Endothelial cell of umbilical vein (primary cell): ENCODE results near the gene TOMM6. TPM values are rescaled to one million over a fixed set of nuclear protein-coding genes. Genes with fewer than 3 reads are reported as not detected.

Experiments
- BruUV-seq: library from RNA; stranded (reverse); fragments of 400-500 nt; replicated peaks from 2 replicates; lab custom pipeline; 2021; lab: Mats Ljungman, UMichigan
- CTCF ChIA-PET: fragments of 300-600, 350-600 bp; sonication (Branson Sonifier 250); formaldehyde crosslinking; loops from one replicate; lab custom pipeline; 2021; ENCODE audit warnings: antibody characterized with exemption, inconsistent platforms; lab: Charles Lee
- POLR2A ChIA-PET: fragments of 300-600, 350-600 bp; sonication (Branson Sonifier 250); formaldehyde crosslinking; loops from one replicate; lab custom pipeline; 2021; ENCODE audit warnings: antibody characterized with exemption, inconsistent platforms; lab: Charles Lee
- DNase-seq: peaks from one replicate; pipeline ENCODE4 v3.0.0-alpha.2; 2011; ENCODE audit warnings: low read depth, low spot score
- FAIRE-seq: peaks from 2 replicates; lab custom pipeline; 2011; peaks lifted over from hg19 to GRCh38; lab: Jason Lieb, UNC
- H2AFZ ChIP-seq: 2 replicates; pipeline ENCODE4 v1.6.0; 2012; ENCODE audit warnings: low read depth, low read length, control low read depth, inconsistent platforms
- H3K27ac ChIP-seq: 2 replicates; pipeline ENCODE4 v1.5.1; 2011; ENCODE audit warnings: low read depth, mild to moderate bottlenecking, control low read depth, low read length, moderate library complexity; ENCODE audit not compliant: insufficient read depth
- H3K27me3 ChIP-seq, 2 experiments: 2 replicates each; pipeline versions ENCODE4 v1.6.0 to v1.6.1; 2011; ENCODE audit warnings: low read length in 2 of 2, mixed read lengths in 1 of 2; ENCODE audit not compliant: control insufficient read depth in 2 of 2, insufficient read depth in 2 of 2
- H3K36me3 ChIP-seq, 2 experiments: 2 replicates in 1 of 2; 3 replicates in 1 of 2; pipeline ENCODE4 v1.5.1; 2011; ENCODE audit warnings: low read length in 2 of 2, mild to moderate bottlenecking in 1 of 2, moderate library complexity in 1 of 2; ENCODE audit not compliant: control insufficient read depth in 2 of 2, insufficient read depth in 2 of 2; ENCODE audit errors: extremely low read depth in 1 of 2
- H3K4me1 ChIP-seq: 3 replicates; pipeline ENCODE4 v1.5.1; 2011; ENCODE audit warnings: mild to moderate bottlenecking, low read length; ENCODE audit not compliant: control insufficient read depth, insufficient read depth; ENCODE audit errors: extremely low read depth
- H3K4me2 ChIP-seq: 2 replicates; pipeline ENCODE4 v1.6.1; 2011; ENCODE audit warnings: low read length, control low read depth, mixed read lengths; ENCODE audit not compliant: insufficient read depth
- H3K4me3 ChIP-seq, 3 experiments: fragments of 200-600 bp in 1 of 3; sonication (generic), shearing (Covaris generic) in 1 of 3; replicated peaks in 1 of 3; 2 replicates each; pipeline ENCODE4 v1.5.1; 2011 to 2016; ENCODE audit warnings: control low read depth in 3 of 3, low read length in 3 of 3, mild to moderate bottlenecking in 2 of 3, inconsistent platforms in 1 of 3, low read depth in 1 of 3, moderate library complexity in 1 of 3; ENCODE audit not compliant: insufficient read depth in 1 of 3
- H3K79me2 ChIP-seq: 2 replicates; pipeline ENCODE4 v1.6.0; 2012; ENCODE audit warnings: low read length, inconsistent platforms; ENCODE audit not compliant: control insufficient read depth, insufficient read depth
- H3K9ac ChIP-seq: replicated peaks from 2 replicates; pipeline ENCODE3; 2011; ENCODE audit warnings: low read length, control low read depth; ENCODE audit not compliant: insufficient read depth; ENCODE audit errors: extremely low read depth
- H3K9me1 ChIP-seq: replicated peaks from 3 replicates; pipeline ENCODE4 v1.6.0; 2011; ENCODE audit warnings: mild to moderate bottlenecking, low read length; ENCODE audit not compliant: control insufficient read depth, insufficient read depth; ENCODE audit errors: extremely low read depth
- H3K9me3 ChIP-seq: replicated peaks from 2 replicates; pipeline ENCODE4 v1.5.1; 2012; ENCODE audit warnings: low read length, inconsistent platforms; ENCODE audit not compliant: control insufficient read depth, insufficient read depth
- H4K20me1 ChIP-seq: replicated peaks from 2 replicates; pipeline ENCODE3; 2011; ENCODE audit warnings: mild to moderate bottlenecking, low read length; ENCODE audit not compliant: control insufficient read depth, insufficient read depth; ENCODE audit errors: extremely low read depth
- EZH2 ChIP-seq: IDR thresholded peaks from 2 replicates; pipeline ENCODE4 v1.6.1; 2012; ENCODE audit warnings: borderline replicate concordance, low read depth, mild to moderate bottlenecking, moderate library complexity, low read length, inconsistent platforms; ENCODE audit not compliant: severe bottlenecking
- FOS ChIP-seq: IDR thresholded peaks from 2 replicates; pipeline ENCODE4 v1.6.1; 2011; ENCODE audit warnings: mild to moderate bottlenecking, low read length, moderate library complexity, borderline replicate concordance; ENCODE audit not compliant: insufficient read depth
- GATA2 ChIP-seq: IDR thresholded peaks from 2 replicates; pipeline ENCODE4 v1.7.0; 2011; ENCODE audit warnings: low read depth, mild to moderate bottlenecking, moderate library complexity, mixed read lengths, low read length; ENCODE audit not compliant: insufficient read length, insufficient read depth
- JUN ChIP-seq: IDR thresholded peaks from 2 replicates; pipeline ENCODE4 v1.6.1; 2011; ENCODE audit warnings: borderline replicate concordance, low read depth; ENCODE audit not compliant: insufficient read length, insufficient read depth
- MAX ChIP-seq: IDR thresholded peaks from 2 replicates; pipeline ENCODE4 v1.6.1; 2011; ENCODE audit not compliant: insufficient read depth, insufficient read length
- MYC ChIP-seq: IDR thresholded peaks from one replicate; pipeline ENCODE4 v1.6.1; 2011; ENCODE audit warnings: mild to moderate bottlenecking, low read depth, low read length
- POLR2A ChIP-seq: IDR thresholded peaks from 2 replicates; pipeline ENCODE4 v1.6.1; 2012; ENCODE audit warnings: low read depth, mild to moderate bottlenecking, control low read depth, low read length
- POLR2AphosphoS5 ChIP-seq: IDR thresholded peaks from 2 replicates; pipeline ENCODE4 v1.6.1; 2012; ENCODE audit warnings: low read depth, mild to moderate bottlenecking, control low read depth, low read length, moderate library complexity; ENCODE audit not compliant: insufficient read depth
- dilution Hi-C: fragments of 300-500 bp; cut with MboI; formaldehyde crosslinking; loops from one replicate; pipeline ENCODE4 v1.15.0; 2019; ENCODE audit warnings: low sequenced_read_pairs; ENCODE audit not compliant: extremely low pct_ligation_motif_present
- intact Hi-C: fragments of 100-400 bp; cut with micrococcal nuclease; formaldehyde crosslinking; loops from one replicate; pipeline ENCODE4 v1.10.0; 2022
- polyA plus RNA-seq, 4 experiments: library from polyadenylated mRNA; depleted of rRNA in 3 of 4; stranded (reverse) in 3 of 4; unstranded in 1 of 4; fragments of >200 nt; gene quantifications; 2 replicates each; pipeline versions ENCODE4 v1.2.1 to v1.2.3, GENCODE V29; 2011 to 2012; ENCODE audit warnings: missing spikeins in 1 of 4
- total RNA-seq: library from RNA; stranded (reverse); gene quantifications from 2 replicates; pipeline ENCODE4 v1.2.3, GENCODE V29; 2021
- TF ChIP-seq, protein P1 (sequence below), 2 donors: IDR thresholded peaks; 1 replicate in 1 of 2; 2 replicates in 1 of 2; pipeline ENCODE4 v1.5.1; 2011; ENCODE audit warnings: low read length in 2 of 2, mild to moderate bottlenecking in 2 of 2, moderate library complexity in 2 of 2, control low read depth in 1 of 2, inconsistent platforms in 1 of 2, low read depth in 1 of 2; ENCODE audit not compliant: insufficient read depth in 1 of 2; ENCODE audit errors: extremely low read depth in 1 of 2

TOMM6 gene
- total and polyA plus RNA-seq, 2 donors (not counting 3 experiments of a cell fraction or from before 2014, with no cell fraction given): 233 to 527 TPM

DNA sequence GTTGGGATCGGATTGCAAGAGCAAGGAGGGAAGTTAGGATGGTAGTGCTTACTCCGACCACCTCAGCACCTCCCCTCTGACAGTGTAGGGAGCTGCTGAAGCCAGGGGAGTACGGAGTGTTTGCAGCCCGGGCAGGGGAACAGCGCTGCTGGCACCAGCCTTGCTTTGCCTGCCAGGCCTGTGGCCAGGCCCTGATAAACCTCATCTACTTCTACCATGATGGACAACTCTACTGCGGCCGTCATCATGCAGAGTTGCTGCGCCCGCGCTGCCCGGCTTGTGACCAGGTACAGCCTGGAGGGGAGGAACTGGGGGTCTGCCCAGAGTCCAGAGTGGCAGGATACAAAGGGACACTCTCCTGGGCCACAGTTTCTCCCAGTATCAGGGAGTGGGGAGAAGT lies 2.2 kb upstream of the TOMM6 start:
- H3K27me3 ChIP-seq: no peaks in the 10 kb centered on the region
- H3K9me1 ChIP-seq: no peaks in the 10 kb centered on the region
- ChIA-PET POLR2A (interaction anchor here (0.6 kb wide), 1 partner anchor 997 kb away, joined by 5 read pairs; the partner anchor contains the start of gene BICRAL), CTCF (interaction anchor here (0.6 to 4.5 kb wide), 9 partner anchors 12 to 417 kb away, joined by 3 to 78 read pairs (median 6); partner anchors contain the start of genes BYSL and MED20)
- no peak overlapping the region for H2AFZ ChIP-seq
- no peak overlapping the region for H3K27ac ChIP-seq
- H3K79me2 ChIP-seq: peaks cover 17% of the 10 kb centered on the region
- DNase-seq (no peak), FAIRE-seq (no peak)
- H4K20me1 ChIP-seq: no peaks in the 10 kb centered on the region
- dilution Hi-C loops (no loop called here), intact Hi-C loops (no loop called here)
- TF ChIP-seq POLR2A: no peak
- TF ChIP-seq, protein P1, sequence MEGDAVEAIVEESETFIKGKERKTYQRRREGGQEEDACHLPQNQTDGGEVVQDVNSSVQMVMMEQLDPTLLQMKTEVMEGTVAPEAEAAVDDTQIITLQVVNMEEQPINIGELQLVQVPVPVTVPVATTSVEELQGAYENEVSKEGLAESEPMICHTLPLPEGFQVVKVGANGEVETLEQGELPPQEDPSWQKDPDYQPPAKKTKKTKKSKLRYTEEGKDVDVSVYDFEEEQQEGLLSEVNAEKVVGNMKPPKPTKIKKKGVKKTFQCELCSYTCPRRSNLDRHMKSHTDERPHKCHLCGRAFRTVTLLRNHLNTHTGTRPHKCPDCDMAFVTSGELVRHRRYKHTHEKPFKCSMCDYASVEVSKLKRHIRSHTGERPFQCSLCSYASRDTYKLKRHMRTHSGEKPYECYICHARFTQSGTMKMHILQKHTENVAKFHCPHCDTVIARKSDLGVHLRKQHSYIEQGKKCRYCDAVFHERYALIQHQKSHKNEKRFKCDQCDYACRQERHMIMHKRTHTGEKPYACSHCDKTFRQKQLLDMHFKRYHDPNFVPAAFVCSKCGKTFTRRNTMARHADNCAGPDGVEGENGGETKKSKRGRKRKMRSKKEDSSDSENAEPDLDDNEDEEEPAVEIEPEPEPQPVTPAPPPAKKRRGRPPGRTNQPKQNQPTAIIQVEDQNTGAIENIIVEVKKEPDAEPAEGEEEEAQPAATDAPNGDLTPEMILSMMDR (IDR thresholded peaks at IDR 0.05; ENCODE audit: extremely low read depth in 1 of 2, insufficient read depth in 1 of 2, low read depth in 1 of 2, low read length in 2 of 2): no peak
- TF ChIP-seq EZH2: no peak
- no peak for TF ChIP-seq GATA2
- TF ChIP-seq JUN: no peak
- TF ChIP-seq FOS: no peak
- TF ChIP-seq MAX: no peak
- no peak for TF ChIP-seq MYC
- TF ChIP-seq POLR2AphosphoS5: no peak
- H3K4me2 ChIP-seq: no peak overlapping the region
- H3K4me3 ChIP-seq: no peak overlapping the region
- peaks cover 5 to 6% of the 10 kb centered on the region in 2 experiments for H3K36me3 ChIP-seq
- peaks cover 20% of the 10 kb centered on the region for H3K4me1 ChIP-seq
- BruUV-seq: no TSS peak
- H3K9me3 ChIP-seq: no peaks in the 10 kb centered on the region
- H3K9ac ChIP-seq: no peak overlapping the region
